Inferior parietal cortex (tissue), 1 donor: ENCODE results near the gene CDK6.

Experiments
- DNase-seq: peaks from one replicate; pipeline ENCODE4 v3.0.0-alpha.2; 2016; ENCODE audit errors: extremely low spot score

CDK6 gene

DNA sequence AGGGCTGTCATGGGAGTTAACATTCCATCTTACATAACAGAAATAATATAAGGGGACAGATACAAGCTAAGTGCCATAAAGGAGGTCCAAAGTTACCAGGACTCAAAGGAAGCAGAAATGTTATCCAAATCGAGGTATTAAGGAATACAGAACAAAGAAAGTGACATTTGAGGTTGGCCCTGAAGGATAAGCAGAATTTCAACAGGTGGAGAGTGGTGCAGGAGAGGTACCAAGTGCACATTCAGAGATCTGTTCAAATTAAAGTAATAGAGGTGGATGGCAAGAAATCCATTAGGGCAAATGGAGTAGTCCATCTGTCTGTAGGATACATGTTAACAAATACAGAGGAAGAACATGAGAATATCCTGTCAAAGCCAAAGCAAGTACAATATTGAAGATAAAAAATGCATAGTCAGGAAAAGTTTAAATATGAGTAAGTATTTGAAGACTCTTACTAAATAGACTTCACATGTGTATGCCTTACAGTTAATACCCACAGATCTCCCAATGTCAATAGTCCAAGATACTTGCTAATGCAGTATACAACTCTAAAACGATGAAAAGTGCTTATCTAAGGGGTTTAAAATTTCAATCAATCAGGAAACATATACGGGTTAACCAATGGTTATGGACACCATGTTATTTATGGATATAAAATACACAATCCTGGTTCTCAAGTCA, 10.0 kb downstream of the CDK6 start:
- no peak for DNase-seq

- no peak for DNase-seq
Observed at GRCh38 chr7:92824901-92825480, 11.4 kb downstream of the CDK6 start.

DNA sequence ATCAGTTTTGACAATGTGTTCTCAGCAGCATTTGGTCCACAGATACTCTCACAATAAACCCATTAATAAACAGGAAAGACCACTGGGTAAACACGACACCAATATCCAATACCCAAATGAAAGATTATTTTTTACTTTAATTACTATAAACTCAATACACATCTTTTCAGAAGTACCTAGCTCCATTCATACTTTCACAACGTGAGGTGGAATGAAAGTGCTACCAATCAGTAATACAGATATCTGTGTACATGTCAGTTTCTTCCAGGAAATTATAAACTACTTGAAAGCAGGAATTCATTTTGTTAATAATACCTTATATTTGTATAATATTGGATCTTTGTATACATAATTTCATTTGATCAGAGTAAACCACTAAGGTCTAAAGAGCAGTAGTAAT, 11.9 kb downstream of the CDK6 start:
- no peak for DNase-seq

DNA sequence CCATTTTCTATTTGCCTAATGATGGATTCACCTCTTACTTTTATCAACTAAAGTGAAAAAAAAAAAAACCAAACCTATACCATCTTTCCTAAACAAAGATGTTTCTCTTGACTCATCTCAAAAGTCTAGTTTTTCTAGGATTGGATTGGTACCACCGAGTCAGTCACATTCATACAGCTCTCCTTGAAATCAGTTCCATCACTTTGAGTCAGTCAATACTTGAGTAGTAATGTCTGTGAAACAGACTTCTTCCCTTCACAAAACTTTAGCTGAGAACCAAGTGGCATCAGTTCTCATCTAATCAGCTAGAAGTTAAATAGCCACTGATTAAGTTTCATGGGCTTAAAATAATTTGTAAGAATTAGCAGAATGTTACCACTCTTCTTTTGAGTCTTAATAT, 13.3 kb downstream of the CDK6 start:
- DNase-seq = no peak

- DNase-seq = no peak
Observed at GRCh38 chr7:92820191-92820590, 16.2 kb downstream of the CDK6 start.

DNA sequence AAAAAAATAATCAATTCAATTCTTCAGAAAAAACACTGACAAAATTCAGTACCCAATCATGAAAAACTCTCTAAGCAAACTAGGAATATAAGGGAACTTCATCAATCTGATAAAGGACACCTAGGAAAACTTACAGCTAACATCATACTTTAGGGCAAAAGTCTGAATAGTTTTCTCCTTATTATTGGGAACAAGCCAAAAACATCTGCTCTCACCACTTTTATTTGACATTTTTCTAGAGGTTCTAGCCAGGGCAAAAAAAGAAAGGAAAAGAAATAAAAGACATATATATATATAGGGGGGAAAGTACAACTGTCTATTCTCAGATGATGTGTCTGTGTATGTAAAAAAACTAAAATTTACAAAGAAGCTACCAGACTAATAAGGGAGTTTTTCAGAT, 19.0 kb downstream of the CDK6 start:
- no peak for DNase-seq

GRCh38 chr7:92815412-92815811, 21.0 kb downstream of the CDK6 start:
- DNase-seq = no peak

- no peak for DNase-seq
Observed at GRCh38 chr7:92813390-92814024, 22.9 kb downstream of the CDK6 start.

DNA sequence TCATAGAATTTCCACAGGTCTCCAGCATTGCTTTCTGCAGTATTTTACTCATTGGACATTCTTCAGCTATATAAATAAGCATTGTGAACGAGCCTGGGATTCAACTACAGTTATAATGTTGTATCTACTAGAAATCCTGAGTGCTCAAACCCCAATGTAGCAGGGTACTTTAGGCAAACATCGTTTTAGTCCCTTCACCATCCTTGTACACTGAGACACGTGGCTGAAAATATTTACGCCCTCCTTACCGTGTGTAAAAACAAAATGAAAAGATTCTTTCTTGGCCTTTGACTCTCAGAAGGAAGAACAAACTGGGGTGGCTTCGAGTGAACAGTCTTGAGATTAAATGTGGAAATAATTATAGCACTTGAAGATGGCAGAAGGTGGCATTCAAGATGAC, 25.2 kb downstream of the CDK6 start:
- DNase-seq = no peak

- DNase-seq = peak; percentile 75
Observed at GRCh38 chr7:92809760-92810573, 26.4 kb downstream of the CDK6 start.

DNA sequence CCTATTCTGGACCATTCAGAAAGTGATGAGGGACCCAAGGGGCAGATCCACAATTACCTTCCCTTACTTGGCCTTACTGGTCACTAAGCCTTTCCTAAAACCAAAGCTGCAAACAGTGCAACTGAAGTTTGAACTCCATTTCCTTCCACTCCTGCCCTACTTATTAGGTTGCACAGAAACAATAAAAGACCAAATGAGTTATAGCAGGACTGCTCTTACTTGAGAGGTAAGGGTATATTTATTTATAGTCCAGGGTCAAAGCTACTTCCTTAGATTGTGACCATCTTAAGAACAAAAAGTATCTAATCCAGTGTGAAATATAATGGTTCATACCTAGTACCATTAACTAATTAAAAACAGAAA, 27.0 kb downstream of the CDK6 start:
- DNase-seq = no peak

- no peak for DNase-seq
Observed at GRCh38 chr7:92808635-92809034, 27.7 kb downstream of the CDK6 start.

DNA sequence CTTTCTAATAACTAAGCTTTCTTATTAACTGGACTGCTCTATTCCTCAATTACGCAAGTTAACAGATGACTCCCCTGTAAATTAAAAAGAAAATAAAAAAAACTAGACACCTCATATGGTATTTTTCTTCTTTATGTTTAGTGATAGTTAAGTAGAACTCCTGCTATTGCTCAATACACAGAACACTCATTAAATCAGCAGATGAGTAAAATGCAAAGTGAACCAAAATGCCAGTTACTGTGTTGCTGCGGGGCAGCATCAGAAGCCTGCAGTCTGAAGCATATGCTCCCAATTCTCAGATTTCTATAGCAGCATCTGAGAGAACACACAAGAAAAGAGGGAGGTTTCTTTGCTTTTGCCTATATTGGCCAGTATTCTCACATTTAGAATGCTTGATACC, 28.4 kb downstream of the CDK6 start:
- DNase-seq = no peak

DNA sequence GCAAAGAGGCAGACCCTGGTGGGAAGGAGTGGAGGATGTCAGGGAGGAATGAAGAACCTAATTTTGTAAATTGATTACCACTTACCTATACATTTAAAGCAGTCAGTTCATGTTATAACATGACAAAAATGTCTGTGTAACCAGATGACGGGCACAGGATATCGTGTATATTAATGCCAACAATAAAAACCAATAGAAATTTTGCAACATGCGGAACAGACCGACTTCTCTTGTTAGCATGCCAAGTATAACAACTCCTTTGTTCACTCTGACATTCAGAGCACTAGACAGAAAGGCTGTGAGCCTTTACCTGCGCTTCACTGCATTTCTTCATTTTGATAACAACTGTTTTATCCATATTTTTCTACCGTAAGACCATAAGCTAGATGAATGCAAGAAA, 29.9 kb downstream of the CDK6 start:
- DNase-seq = no peak

- no peak for DNase-seq
Observed at GRCh38 chr7:92802406-92802805, 34.0 kb downstream of the CDK6 start.

- DNase-seq = no peak
Observed at GRCh38 chr7:92799446-92800211, 36.7 kb downstream of the CDK6 start.

- DNase-seq = no peak
Observed at GRCh38 chr7:92798517-92799249, 37.7 kb downstream of the CDK6 start.

DNA sequence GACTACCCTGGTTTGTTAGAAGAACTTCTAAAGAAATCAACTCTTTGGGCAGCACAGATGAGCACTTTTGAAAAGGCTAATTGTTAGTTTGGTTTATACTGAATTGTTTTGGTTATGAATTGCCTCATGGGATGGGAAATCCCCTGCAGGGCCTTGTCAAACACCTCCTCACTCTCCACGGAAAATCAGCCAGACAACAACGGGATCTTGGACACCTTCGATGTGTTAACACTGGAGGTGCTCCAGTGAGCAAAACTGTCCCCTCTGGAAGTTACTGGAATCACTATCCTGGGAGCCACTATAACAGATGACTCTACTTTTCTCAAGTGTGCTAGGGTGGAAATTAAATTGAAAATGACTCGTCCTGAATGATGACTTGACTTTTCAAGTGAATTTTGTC, 38.7 kb downstream of the CDK6 start:
- no peak for DNase-seq

- DNase-seq = no peak
Observed at GRCh38 chr7:92797284-92797683, 39.1 kb downstream of the CDK6 start.

- DNase-seq = no peak
Observed at GRCh38 chr7:92794831-92795230, 41.5 kb downstream of the CDK6 start.

DNA sequence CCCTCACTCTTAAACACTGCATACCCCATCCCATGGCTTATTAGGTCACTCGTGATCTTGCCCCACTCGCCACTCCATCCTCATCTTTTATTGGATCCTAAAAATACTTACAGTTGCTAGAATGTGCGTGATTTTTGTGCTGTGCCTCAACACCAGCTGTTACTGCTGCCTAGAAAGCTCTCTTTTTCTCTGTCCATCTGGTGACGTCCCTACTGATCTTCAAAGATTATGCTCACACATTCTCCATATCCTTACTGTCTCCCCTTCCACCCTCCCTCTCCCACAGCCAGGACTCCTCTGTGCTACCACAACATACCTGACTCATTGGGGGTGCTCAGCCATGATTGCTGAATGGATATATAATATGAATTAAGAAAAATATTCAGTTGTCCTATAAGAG, 42.0 kb downstream of the CDK6 start:
- DNase-seq = no peak
